ENCODE measurements around the gene PSMA5. TPM values are rescaled to one million over a fixed set of nuclear protein-coding genes. Genes with fewer than 3 reads are reported as not detected.

Gene PSMA5
- total RNA-seq, 2 experiments from 2014 or later: 53.3 to 152 TPM

DNA sequence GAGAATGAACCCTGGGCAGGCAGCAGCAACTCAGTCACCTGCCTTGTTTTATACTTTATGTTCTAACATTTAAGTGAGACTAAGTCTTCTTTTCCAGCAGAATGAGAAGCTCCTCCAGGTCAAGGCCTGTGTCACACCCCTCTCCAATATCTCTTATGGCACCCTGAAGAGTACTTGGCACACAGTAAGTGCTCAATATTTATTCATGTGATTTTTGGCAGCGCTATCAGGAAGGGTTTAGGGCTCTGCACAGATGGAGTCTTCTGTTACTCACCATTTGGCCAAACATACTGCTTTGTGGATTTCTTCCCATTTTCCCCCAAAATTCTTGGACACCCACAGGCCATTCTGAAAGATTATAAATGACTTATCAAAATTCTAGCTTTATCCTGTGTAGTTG is 75.6 kb downstream of the PSMA5 start:
- H2AFZ ChIP-seq (ENCODE audit: low read length): no peak overlapping the region
- no peaks in the 10 kb centered on the region for H3K9me3 ChIP-seq (ENCODE audit: low read length)
- DNase-seq (ENCODE audit: low spot score): no peak
- H3K4me2 ChIP-seq (ENCODE audit: low read length): no peak overlapping the region
- no peaks in the 10 kb centered on the region for H3K9me2 ChIP-seq (ENCODE audit: insufficient read depth, low read length)
- H4K20me1 ChIP-seq (ENCODE audit: insufficient read depth, low read length): no peaks in the 10 kb centered on the region
- intact Hi-C loops (cut with micrococcal nuclease; ENCODE audit: unreplicated experiment): no loop called here
- TF ChIP-seq CTCF (conservative IDR thresholded peaks at IDR 0.05; ENCODE audit: low read length): no peak
- TF ChIP-seq EZH2phosphoT487 (IDR thresholded peaks at IDR 0.05; ENCODE audit: borderline replicate concordance, low read depth, low read length): no peak
- BruUV-seq (replicated peaks): no TSS peak
- H3K36me3 ChIP-seq (ENCODE audit: insufficient read depth, low read length): peaks cover 42% of the 10 kb centered on the region
- no peaks in the 10 kb centered on the region for H3K79me2 ChIP-seq (ENCODE audit: insufficient read depth, low read depth, low read length)
- H3K27ac ChIP-seq (ENCODE audit: low read depth, low read length, poor library complexity, severe bottlenecking): no peak overlapping the region
- POLR2A ChIA-PET: interaction anchor here (0.7 to 1.5 kb wide), 3 partner anchors 11 to 37 kb away, joined by 4 to 6 read pairs (median 4); no protein-coding TSS in a partner anchor
- no peak overlapping the region for H3K4me3 ChIP-seq (ENCODE audit: low read depth, low read length, poor library complexity, severe bottlenecking)
- CTCF ChIA-PET (ENCODE audit: unreplicated experiment): interaction anchor here (0.7 kb wide), 1 partner anchor 47 kb away, joined by 3 read pairs; no protein-coding TSS in a partner anchor
- H3K4me1 ChIP-seq (ENCODE audit: insufficient read depth, low read length, poor library complexity, severe bottlenecking): no peaks in the 10 kb centered on the region

GRCh38 chr1:109350182-109350581 is 76.1 kb downstream of the PSMA5 start:
- H3K9me3 ChIP-seq (ENCODE audit: low read length): no peaks in the 10 kb centered on the region
- CTCF ChIA-PET (ENCODE audit: unreplicated experiment): interaction anchor here (0.7 kb wide), 1 partner anchor 46 kb away, joined by 3 read pairs; no protein-coding TSS in a partner anchor
- BruUV-seq (replicated peaks): TSS peak; percentile 21
- TF ChIP-seq EZH2phosphoT487 (IDR thresholded peaks at IDR 0.05; ENCODE audit: borderline replicate concordance, low read depth, low read length): no peak
- no peak for TF ChIP-seq CTCF (conservative IDR thresholded peaks at IDR 0.05; ENCODE audit: low read length)
- DNase-seq (ENCODE audit: low spot score): no peak
- no peaks in the 10 kb centered on the region for H3K79me2 ChIP-seq (ENCODE audit: insufficient read depth, low read depth, low read length)
- H3K4me3 ChIP-seq (ENCODE audit: low read depth, low read length, poor library complexity, severe bottlenecking): no peak overlapping the region
- H3K36me3 ChIP-seq (ENCODE audit: insufficient read depth, low read length): peaks cover 46% of the 10 kb centered on the region
- H3K4me2 ChIP-seq (ENCODE audit: low read length): no peak overlapping the region
- H2AFZ ChIP-seq (ENCODE audit: low read length): no peak overlapping the region
- POLR2A ChIA-PET: interaction anchor here (0.7 to 1.5 kb wide), 4 partner anchors 8 to 37 kb away, joined by 3 to 6 read pairs (median 4); no protein-coding TSS in a partner anchor
- H3K27ac ChIP-seq (ENCODE audit: low read depth, low read length, poor library complexity, severe bottlenecking): no peak overlapping the region
- no peaks in the 10 kb centered on the region for H4K20me1 ChIP-seq (ENCODE audit: insufficient read depth, low read length)
- H3K4me1 ChIP-seq (ENCODE audit: insufficient read depth, low read length, poor library complexity, severe bottlenecking): no peaks in the 10 kb centered on the region
- no peaks in the 10 kb centered on the region for H3K9me2 ChIP-seq (ENCODE audit: insufficient read depth, low read length)
- intact Hi-C loops (cut with micrococcal nuclease; ENCODE audit: unreplicated experiment): no loop called here

Other genes with a start within 250 kb of the PSMA5 start
- gene SARS1, start 212.5 kb downstream of the PSMA5 start, total RNA-seq (2014; rRNA removed; shearing (Covaris generic)): 277 and 295 TPM in 2 replicates
- gene SARS1, start 212.5 kb downstream of the PSMA5 start, total RNA-seq (2022): 290 and 323 TPM in 2 replicates
- gene CELSR2, start 176.9 kb downstream of the PSMA5 start, total RNA-seq (2014; rRNA removed; shearing (Covaris generic)): 5.0 and 6.9 TPM in 2 replicates
- gene CELSR2, start 176.9 kb downstream of the PSMA5 start, total RNA-seq (2022): 12.5 and 13.0 TPM in 2 replicates
- 42.7 and 44.5 TPM in 2 replicates for gene PSRC1, start 143.3 kb downstream of the PSMA5 start, total RNA-seq (2014; rRNA removed; shearing (Covaris generic))
- 40.7 and 43.7 TPM in 2 replicates for gene PSRC1, start 143.3 kb downstream of the PSMA5 start, total RNA-seq (2022)
- gene MYBPHL, start 119.4 kb downstream of the PSMA5 start, total RNA-seq (2014; rRNA removed; shearing (Covaris generic)): 0.16 TPM in 1 of 2 replicates, not detected in the other
- gene MYBPHL, start 119.4 kb downstream of the PSMA5 start, total RNA-seq (2022): 0.35 TPM in 1 of 2 replicates, not detected in the other
- gene SORT1, start 28.5 kb downstream of the PSMA5 start, total RNA-seq (2014; rRNA removed; shearing (Covaris generic)): 16.2 and 21.8 TPM in 2 replicates
- gene SORT1, start 28.5 kb downstream of the PSMA5 start, total RNA-seq (2022): 40.8 and 45.5 TPM in 2 replicates
- not detected in 2 replicates for gene SYPL2, start 40.1 kb upstream of the PSMA5 start, total RNA-seq (2014; rRNA removed; shearing (Covaris generic))
- gene SYPL2, start 40.1 kb upstream of the PSMA5 start, total RNA-seq (2022): not detected in 2 replicates
- gene ATXN7L2, start 57.5 kb upstream of the PSMA5 start, total RNA-seq (2014; rRNA removed; shearing (Covaris generic)): 6.5 and 13.1 TPM in 2 replicates
- gene ATXN7L2, start 57.5 kb upstream of the PSMA5 start, total RNA-seq (2022): 8.2 and 9.6 TPM in 2 replicates
- 5.8 and 6.2 TPM in 2 replicates for gene CYB561D1, start 67.6 kb upstream of the PSMA5 start, total RNA-seq (2014; rRNA removed; shearing (Covaris generic))
- gene CYB561D1, start 67.6 kb upstream of the PSMA5 start, total RNA-seq (2022): 10.5 and 11.3 TPM in 2 replicates
- 0.16 and 0.33 TPM in 2 replicates for gene AMIGO1, start 83.3 kb upstream of the PSMA5 start, total RNA-seq (2014; rRNA removed; shearing (Covaris generic))
- gene AMIGO1, start 83.3 kb upstream of the PSMA5 start, total RNA-seq (2022): 0.15 and 0.17 TPM in 2 replicates
- not detected in 2 replicates for gene GPR61, start 113.4 kb upstream of the PSMA5 start, total RNA-seq (2014; rRNA removed; shearing (Covaris generic))
- not detected in 2 replicates for gene GPR61, start 113.4 kb upstream of the PSMA5 start, total RNA-seq (2022)
- gene GNAI3, start 122.2 kb upstream of the PSMA5 start, total RNA-seq (2014; rRNA removed; shearing (Covaris generic)): 3.8 and 4.1 TPM in 2 replicates
- gene GNAI3, start 122.2 kb upstream of the PSMA5 start, total RNA-seq (2022): 5.4 and 6.1 TPM in 2 replicates
- gene GNAT2, start 193.2 kb upstream of the PSMA5 start, total RNA-seq (2014; rRNA removed; shearing (Covaris generic)): not detected in 2 replicates
- gene GNAT2, start 193.2 kb upstream of the PSMA5 start, total RNA-seq (2022): 1.3 and 2.0 TPM in 2 replicates
- 51.8 and 62.7 TPM in 2 replicates for gene AMPD2, start 193.4 kb upstream of the PSMA5 start, total RNA-seq (2014; rRNA removed; shearing (Covaris generic))
- gene AMPD2, start 193.4 kb upstream of the PSMA5 start, total RNA-seq (2022): 56.8 and 66.2 TPM in 2 replicates
- gene GSTM4, start 229.7 kb upstream of the PSMA5 start, total RNA-seq (2014; rRNA removed; shearing (Covaris generic)): 3.4 and 6.0 TPM in 2 replicates
- 6.8 and 8.0 TPM in 2 replicates for gene GSTM4, start 229.7 kb upstream of the PSMA5 start, total RNA-seq (2022)
- 0.38 and 1.4 TPM in 2 replicates for gene GSTM2, start 241.6 kb upstream of the PSMA5 start, total RNA-seq (2014; rRNA removed; shearing (Covaris generic))
- gene GSTM2, start 241.6 kb upstream of the PSMA5 start, total RNA-seq (2022): 0.76 and 0.89 TPM in 2 replicates

Data from OCI-LY7 (cell line).